EL (cell line): ENCODE results near the gene ZFP69B.
A peak's percentile ranks its signal among the peaks of the same experiment; 100 is the strongest.
"Not testable (repeated sequence)": the region's sequence is repeated elsewhere in the genome, so short reads cannot be mapped to it uniquely, and the experiment has no call there.

Source experiments
- DNase-seq: peaks from one replicate; pipeline ENCODE4 v3.0.0-alpha.2; 2016

Gene ZFP69B

DNA sequence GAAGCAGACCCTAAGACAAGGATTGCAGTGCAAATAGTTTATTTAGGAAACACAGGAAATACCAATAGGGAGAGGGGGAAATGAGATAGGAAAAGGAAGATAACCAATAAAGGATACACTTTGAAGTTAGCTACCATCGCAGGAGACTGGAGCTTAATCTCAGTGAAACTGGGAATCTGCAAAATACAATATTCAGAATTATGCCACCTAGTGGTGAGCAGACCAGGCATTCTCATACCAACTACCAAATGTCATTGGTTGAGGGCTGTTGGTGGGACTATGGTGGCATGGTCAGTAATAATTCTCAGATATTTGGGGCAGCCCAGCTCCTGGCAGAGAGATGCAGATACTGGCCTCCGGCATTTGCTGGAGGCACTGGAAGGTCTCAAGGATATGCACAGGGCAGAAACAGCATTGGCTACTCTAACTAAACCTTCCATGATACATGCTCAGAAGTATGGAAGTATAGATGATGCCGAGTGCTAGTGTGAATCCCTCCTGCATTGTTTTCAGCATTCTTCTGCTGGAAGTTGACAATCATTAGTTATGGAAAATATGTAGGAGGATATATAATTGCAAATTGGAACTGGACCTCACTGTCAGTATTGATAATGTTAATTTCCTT, 11.8 kb upstream of the ZFP69B start:
- DNase-seq = peak; percentile 31

DNA sequence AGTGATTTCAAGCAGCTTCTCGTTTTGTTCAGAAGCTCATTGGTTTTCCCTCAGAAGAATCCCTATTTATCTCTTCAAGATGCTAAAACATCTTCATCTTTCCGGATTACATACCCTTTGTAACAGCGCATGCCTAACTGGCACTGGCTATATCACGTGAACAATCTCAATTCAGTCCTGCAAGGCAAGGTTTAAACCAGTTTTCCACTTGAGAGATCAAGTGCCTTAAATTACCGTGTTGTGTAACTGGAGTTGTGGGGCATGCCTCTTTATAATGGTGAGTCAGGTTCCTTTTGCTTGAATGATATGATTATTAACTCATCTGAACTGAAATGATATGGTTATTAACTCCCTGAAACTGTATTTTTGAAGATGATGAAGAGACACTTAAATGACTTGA, 11.0 kb upstream of the ZFP69B start:
- DNase-seq = no peak

DNA sequence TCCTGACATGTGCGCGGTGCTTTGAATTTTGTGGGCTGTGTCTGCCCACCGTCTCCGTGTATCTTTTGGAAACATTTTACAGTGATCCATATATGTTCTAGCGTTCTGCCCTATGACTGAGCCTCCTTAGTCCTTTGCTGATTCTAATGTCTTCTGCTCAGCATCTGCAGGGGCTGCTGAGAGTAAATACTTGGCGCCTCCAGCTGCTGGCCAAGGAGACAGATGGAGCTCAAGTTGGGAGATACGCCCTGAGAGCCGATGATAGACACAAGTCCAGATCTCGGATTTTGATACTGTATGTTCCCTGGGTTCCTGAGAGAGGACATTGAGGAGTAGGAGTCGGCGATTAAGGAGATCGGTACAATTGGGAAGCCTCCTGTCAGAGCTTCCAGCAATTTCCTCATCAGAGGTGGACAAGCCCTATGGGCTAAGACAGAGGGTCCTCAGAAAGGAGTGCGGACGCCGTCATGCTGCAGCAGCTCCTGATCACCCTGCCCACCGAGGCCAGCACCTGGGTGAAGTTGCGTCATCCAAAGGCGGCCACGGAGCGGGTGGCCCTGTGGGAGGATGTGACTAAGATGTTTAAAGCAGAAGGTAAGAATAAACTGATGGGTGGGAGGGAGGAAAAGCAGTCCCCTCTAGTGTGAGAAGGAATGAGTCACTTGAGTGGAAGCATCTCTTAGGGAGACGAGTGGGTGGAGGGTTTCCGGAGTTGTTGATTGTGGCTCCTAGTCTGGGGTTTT, 390 bp downstream of the ZFP69B start:
- DNase-seq = peak; percentile 75

DNA sequence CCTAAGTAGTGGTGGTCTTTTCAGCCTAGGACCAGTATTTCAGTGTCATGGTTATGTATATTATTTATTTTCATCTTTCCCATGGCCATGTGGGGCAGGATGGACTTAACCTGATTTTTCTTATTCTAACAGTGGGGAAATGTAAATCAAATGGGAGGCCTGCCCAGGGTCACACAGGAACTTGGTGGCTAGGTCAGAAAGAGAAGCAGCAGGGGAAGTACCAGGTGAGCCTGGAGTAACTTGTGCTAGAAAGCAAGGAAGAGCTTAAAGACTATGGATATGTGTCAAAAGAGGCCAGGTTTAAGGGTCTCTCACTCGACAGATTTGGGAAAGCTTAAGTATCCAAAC, 936 bp downstream of the ZFP69B start:
- DNase-seq = no peak

DNA sequence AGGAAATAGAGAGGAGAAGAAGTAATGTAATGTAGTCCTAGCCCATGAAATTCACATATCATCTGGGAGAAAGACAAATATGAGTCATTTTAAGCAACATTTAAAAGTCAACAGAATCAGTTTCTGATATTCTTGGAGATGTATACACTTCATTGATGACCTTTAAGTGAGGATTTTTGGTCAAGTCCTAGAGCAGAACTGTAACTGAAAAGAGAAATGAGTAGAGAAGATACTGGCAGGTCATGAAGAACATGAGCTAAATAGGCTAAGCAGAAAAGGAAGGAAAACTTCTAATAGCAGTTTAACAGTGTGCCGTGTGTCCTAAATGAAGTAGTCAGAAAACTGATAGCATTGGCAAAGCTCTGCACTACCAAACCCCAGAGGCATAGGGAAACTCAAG, 4.6 kb downstream of the ZFP69B start:
- DNase-seq = no peak

DNA sequence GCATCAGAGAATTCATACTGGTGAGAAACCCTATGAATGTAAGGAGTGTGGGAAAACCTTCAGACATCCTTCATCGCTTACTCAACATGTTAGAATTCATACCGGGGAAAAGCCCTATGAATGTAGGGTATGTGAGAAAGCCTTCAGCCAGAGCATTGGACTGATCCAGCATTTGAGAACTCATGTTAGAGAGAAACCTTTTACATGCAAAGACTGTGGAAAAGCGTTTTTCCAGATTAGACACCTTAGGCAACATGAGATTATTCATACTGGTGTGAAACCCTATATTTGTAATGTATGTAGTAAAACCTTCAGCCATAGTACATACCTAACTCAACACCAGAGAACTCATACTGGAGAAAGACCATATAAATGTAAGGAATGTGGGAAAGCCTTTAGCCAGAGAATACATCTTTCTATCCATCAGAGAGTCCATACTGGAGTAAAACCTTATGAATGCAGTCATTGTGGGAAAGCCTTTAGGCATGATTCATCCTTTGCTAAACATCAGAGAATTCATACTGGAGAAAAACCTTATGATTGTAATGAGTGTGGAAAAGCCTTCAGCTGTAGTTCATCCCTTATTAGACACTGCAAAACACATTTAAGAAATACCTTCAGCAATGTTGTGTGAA, 12.8 kb downstream of the ZFP69B start:
- no peak for DNase-seq

DNA sequence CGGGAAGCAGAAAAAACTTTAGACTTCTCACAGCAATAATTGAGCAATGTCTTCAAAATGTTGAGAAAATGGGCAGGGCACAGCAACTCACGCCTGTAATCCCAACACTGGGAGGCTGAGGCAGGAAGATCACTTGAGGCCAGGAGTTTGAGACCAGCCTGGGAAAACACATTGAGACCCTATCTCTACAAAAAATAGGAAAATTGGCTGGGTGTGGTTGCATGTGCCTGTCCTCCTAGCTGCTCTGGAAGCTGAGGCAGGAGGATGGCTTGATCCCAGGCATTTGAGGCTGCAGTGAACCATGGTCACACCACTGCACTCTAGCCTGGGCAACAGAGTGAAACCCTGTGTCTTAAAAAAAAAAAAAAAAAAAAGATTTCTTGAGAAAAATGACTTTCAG, 19.1 kb downstream of the ZFP69B start:
- no peak for DNase-seq

DNA sequence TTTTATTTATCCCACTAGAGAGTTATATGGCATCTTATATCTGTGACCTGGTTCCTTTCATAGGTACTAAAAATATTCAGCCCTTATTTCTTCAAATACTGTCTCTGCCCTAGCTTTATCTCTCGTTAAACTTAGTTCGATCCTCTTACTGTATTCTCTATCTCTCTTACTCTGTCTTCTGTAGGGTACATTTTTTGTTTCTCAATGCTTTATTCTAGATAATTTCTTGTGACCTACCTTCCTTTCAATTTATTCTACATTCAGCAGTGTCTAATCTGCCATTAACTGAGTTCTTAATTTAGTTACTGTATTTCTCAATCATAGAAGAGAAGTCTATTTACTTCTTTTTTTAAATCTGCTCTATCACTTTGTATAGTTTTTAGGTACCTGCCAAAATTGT, 25.0 kb downstream of the ZFP69B start:
- DNase-seq = no peak

DNA sequence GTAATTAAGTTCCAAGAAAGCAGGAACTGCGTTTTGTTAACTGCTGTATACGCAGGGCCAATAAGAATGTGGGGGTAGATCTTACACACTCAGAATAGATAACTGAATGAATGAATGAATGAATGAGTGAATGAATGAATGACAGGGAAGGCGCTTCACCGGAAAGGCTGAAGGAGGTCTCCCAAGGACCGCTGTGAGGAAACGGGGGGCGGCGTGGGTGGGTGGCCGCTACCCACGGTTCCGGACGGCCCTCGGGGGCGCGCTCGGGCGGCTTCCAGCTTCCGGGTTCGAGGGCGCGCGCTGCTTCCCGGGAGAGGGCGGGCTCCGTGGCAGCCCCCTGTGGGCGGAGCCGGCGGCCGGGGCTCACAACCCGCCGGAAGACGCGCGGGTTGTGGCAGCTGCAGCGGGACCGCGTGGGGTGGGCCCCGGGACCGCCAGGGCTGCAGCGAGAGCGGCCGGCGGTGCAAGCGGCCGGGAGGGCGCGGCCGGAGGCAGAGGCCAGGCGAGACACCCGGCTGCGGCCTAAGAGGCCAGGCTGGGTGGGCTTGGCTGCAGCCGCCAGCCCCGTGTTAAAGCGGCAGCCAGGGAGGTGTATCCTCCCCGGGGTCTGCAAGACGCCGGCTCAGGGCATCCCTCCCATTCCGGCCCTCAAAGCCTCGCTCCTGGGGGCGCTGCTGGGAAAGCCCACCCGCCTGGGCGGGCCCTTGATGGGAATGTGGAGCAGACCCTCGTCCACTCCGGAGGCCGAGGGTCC, 26.8 kb downstream of the ZFP69B start, which contains the start of gene ZFP69:
TSS of gene ZFP69 (plus strand) at position 367 of the 754 bp plus-strand sequence. CDS start 2,072 bp downstream, outside the sequence.
- peak; percentile 78 for DNase-seq

DNA sequence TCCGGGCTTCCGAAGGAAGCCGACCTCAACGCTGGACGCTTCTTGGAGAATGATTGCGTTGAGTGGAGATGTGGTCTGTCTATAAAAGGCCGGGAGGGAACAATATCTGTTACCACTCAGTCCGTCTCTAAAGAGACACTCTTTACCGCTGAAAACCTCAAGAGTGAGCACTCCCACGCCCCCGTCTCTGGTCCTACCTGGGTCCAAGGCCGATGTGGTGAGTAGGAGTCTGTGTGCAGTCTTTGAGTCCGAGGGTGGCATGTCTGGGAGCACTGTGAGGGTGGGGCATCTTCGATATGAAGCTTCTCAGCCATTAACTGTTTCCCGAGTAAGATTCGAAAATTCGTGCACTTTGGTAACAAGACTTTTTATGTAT, 27.4 kb downstream of the ZFP69B start:
- peak; percentile 40 for DNase-seq

DNA sequence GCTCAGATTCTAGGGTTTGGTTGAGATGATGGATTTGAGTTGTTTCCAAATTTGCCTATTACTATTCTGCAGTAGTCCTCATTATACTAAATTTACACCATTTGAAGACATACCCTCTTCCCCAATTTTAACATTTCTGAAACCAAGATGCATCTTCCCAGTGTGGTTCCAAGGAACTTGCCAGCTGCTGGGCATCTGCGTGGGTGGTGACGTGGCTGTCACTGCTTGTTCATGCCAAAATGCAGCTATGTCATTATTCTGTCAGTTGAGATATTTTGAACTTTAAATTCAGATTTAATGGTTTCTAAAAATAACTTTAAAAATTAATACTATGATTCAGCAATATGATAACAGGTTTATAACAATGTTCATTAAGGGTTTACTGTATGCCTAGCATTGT, 28.0 kb downstream of the ZFP69B start:
- DNase-seq = no peak

DNA sequence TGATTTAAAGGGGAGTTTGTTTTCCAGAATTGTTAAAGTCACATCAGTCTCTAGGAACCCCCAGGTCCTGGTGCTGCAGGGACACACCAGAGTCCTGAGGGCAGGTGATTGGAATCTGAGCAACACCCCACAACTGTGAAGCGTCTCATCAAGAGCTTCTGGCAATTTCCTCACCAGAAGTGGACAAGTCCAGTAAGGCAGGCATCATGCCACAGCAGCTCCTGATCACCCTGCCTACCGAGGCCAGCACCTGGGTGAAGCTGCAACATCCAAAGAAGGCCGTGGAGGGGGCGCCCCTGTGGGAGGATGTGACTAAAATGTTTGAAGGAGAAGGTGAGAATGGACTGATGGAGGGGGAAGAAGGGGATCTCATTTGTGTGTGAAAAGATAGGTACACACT, 28.9 kb downstream of the ZFP69B start:
- no peak for DNase-seq

DNA sequence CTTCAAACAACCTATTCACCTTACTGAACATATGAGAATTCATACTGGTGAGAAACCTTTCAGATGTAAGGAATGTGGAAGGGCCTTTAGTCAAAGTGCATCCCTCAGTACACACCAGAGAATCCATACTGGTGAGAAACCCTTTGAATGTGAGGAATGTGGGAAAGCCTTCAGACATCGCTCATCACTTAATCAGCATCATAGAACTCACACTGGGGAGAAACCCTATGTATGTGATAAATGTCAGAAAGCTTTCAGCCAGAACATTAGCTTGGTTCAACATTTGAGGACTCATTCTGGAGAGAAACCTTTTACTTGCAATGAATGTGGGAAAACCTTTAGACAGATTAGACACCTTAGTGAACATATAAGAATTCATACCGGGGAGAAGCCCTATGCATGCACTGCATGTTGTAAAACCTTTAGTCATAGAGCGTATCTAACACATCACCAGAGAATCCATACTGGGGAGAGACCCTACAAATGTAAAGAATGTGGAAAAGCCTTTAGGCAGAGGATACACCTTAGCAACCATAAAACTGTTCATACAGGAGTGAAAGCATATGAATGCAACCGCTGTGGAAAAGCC, 45.1 kb downstream of the ZFP69B start:
- no peak for DNase-seq

DNA sequence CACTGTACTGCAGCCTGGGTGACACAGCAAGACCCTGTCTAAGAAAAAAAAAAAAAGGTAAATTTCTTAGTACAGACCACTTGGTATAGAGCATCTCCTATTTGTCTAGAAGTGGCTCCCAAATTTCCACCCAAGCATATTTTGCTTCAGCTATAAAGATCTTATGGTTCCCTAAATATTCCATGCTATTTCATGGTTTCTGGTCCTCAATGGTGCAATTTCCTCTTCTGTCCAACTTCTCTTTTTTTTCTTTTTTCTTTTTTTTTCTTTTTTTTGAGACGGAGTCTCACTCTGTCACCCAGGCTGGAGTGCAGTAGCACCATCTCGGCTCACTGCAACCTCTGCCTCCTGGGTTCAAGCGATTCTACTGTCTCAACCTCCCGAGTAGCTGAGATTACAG, 52.4 kb downstream of the ZFP69B start:
- DNase-seq = not testable (repeated sequence)

DNA sequence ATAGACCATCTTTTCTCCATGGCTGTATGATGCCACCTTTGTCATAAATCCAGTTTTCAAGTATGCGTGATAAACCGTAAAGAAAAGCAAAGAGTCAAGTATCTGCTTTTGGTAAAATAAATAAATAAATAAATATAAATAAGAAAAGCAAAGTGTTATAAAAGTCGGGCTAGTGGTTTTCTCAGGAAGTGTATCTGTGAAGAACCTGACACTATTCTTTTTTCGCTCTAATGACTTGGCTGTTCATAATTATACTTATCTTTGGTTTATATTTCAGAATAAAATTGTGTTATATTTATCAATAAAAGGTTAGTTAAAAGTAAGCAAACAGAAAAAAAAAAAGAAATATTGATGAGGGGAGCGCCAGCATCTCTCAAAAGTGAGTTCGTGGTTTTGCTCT, 57.7 kb downstream of the ZFP69B start:
- DNase-seq = no peak

DNA sequence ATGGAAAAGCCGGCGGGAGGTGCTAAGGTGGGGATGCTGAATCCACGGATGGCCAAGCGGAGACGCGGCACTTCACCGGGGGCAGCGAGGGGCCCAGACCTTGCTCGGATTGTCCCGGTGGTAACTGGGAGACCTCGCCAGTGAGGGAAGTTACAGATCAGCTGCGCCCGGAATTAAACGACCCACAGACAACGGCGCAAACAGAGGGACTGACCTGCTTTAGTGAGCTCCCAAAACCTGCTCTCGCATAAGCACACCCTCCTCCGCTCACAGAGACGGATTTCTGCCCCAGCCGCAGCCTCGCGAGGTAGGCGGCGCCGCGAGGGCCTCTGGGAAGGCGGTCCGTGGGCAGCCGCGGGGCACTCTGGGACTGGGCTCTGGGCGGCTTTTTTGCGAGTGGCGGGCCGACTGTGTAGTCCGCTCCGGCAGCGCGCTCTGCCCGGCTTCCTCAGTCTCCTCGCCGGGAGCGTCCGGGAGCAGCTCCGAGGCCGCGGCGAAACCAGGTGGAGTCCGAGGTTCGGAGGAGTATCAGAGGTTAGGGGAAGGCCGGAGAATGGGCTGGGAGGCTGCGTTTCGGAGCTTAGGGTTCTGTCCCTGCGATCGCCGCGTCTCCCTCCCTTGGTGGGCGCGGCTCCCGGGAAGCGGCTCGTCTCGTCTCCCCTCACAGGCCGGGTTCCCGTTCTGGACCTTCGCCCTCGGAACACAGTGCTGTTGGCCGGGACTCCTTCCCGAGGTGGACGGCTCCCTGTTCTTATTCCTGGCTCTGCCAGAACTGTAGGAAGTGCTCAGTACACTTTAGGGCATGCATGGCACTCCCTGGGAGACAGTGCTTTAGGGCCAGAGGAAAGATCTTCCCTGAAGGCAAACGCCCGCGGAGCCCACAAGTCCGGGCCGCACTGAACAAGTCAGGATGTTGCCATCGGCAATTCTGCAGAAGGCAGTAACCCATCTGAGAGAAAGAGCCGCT, 58.4 kb downstream of the ZFP69B start, which contains the start of gene EXO5:
TSS of gene EXO5 (plus strand) at position 393 of the 967 bp plus-strand sequence. CDS start 5,778 bp downstream, outside the sequence.
- peak; percentile 83 for DNase-seq
